CD4-positive, alpha-beta T cell treated with Interleukin-6 for 4 hours (primary cell): ENCODE results near the gene BRPF3.

Source experiments
- DNase-seq: peaks from one replicate; pipeline ENCODE4 v3.0.0-alpha.2; 2020; ENCODE audit warnings: mixed read lengths

The BRPF3 gene

GRCh38 chr6:36272234-36272633, 75.7 kb downstream of the BRPF3 start:
- DNase-seq, result no peak

- no peak for DNase-seq
Observed at GRCh38 chr6:36273067-36273466, 76.5 kb downstream of the BRPF3 start.

- no peak for DNase-seq
Observed at GRCh38 chr6:36273802-36274514, 77.4 kb downstream of the BRPF3 start.

- DNase-seq, result no peak
Observed at GRCh38 chr6:36276581-36277536, 80.3 kb downstream of the BRPF3 start.

GRCh38 chr6:36277946-36278470, 81.5 kb downstream of the BRPF3 start:
- no peak for DNase-seq

GRCh38 chr6:36280467-36280866, 83.9 kb downstream of the BRPF3 start:
- DNase-seq, result no peak

- no peak for DNase-seq
Observed at GRCh38 chr6:36280983-36281382, 84.4 kb downstream of the BRPF3 start.
